Tibial nerve (tissue), 4 donors: Measurements from ENCODE around the gene TMEM63C. TPM values are rescaled to one million over a fixed set of nuclear protein-coding genes. Genes with fewer than 3 reads are reported as not detected.

Source experiments
- DNase-seq, 2 donors: peaks; one replicate each; pipeline ENCODE4 v3.0.0-alpha.2; 2019; ENCODE audit warnings: low spot score in 2 of 2
- H3K27ac ChIP-seq, 4 donors: fragments of 200-600 bp; sonication (generic) in 3 of 4; one replicate each; pipeline ENCODE4 v1.5.1; 2017 to 2019; ENCODE audit warnings: mild to moderate bottlenecking in 1 of 4
- H3K27me3 ChIP-seq, 2 donors: fragments of 200-600 bp; sonication (generic) in 1 of 2; one replicate each; pipeline versions ENCODE4 v1.5.1 to v1.6.0; 2017 to 2019
- H3K36me3 ChIP-seq, 3 donors: fragments of 200-600 bp; sonication (generic); one replicate each; pipeline ENCODE4 v1.5.1; 2018 to 2019
- H3K4me1 ChIP-seq, 4 donors: fragments of 200-600 bp; sonication (generic) in 3 of 4; one replicate each; pipeline ENCODE4 v1.5.1; 2017 to 2019
- H3K4me3 ChIP-seq, 4 donors: fragments of 200-600 bp; sonication (generic) in 3 of 4; one replicate each; pipeline ENCODE4 v1.5.1; 2017 to 2019; ENCODE audit warnings: mild to moderate bottlenecking in 1 of 4, moderate library complexity in 1 of 4
- H3K9me3 ChIP-seq, 4 donors: fragments of 200-600 bp; sonication (generic) in 3 of 4; one replicate each; pipeline ENCODE4 v1.5.1; 2017 to 2019
- CTCF ChIP-seq, 5 experiments: fragments of 200-600 bp in 3 of 5; fragments of 450-650 bp in 2 of 5; sonication (generic) in 3 of 5; IDR thresholded peaks; one replicate each; pipeline ENCODE4 v1.5.1; 2016 to 2019; ENCODE audit warnings: antibody characterized with exemption in 5 of 5, mild to moderate bottlenecking in 3 of 5, moderate library complexity in 2 of 5
- EP300 ChIP-seq, 2 donors: sonication (generic); formaldehyde crosslinking; IDR thresholded peaks; one replicate each; pipeline ENCODE4 v1.6.1; 2017; ENCODE audit warnings: antibody characterized with exemption in 2 of 2, mild to moderate bottlenecking in 1 of 2
- POLR2A ChIP-seq, 2 donors: fragments of 450-650 bp; IDR thresholded peaks; one replicate each; pipeline ENCODE4 v1.6.1; 2017; ENCODE audit warnings: antibody characterized with exemption in 2 of 2, mild to moderate bottlenecking in 2 of 2, moderate library complexity in 2 of 2
- WGBS, 2 donors: methylation state at CpG; one replicate each; pipeline ENCODE4 v1.1.5; 2018; 5-methylcytosine and 5-hydroxymethylcytosine counted together
- total RNA-seq, 4 donors: library from RNA; depleted of rRNA; stranded (reverse); fragments of >200 nt; gene quantifications; one replicate each; pipeline ENCODE4 v1.1.0, GENCODE V29; 2016

TMEM63C gene
- total RNA-seq, 4 donors from 2014 or later: not detected

GRCh38 chr14:77242752-77243151, 61.2 kb downstream of the TMEM63C start:
- WGBS, 2 donors: 69 to 75% methylated on average over 12 of the region's 12 CpGs
- Histone ChIP-seq H3K9me3 (no peaks in the 10 kb centered on the region), H3K27me3 (no peaks in the 10 kb centered on the region), H3K4me1 (no peaks in the 10 kb centered on the region), H3K4me3 (no peak overlapping the region), H3K27ac (no peak overlapping the region), H3K36me3 (no peaks in the 10 kb centered on the region)
- TF ChIP-seq EP300 (IDR thresholded peaks at IDR 0.05): no peak
- TF ChIP-seq CTCF (IDR thresholded peaks at IDR 0.05): no peak
- no peak for TF ChIP-seq POLR2A (IDR thresholded peaks at IDR 0.05)
- no peak for DNase-seq

- TF ChIP-seq POLR2A (IDR thresholded peaks at IDR 0.05) (no peak), CTCF (IDR thresholded peaks at IDR 0.05) (no peak), EP300 (IDR thresholded peaks at IDR 0.05) (no peak)
- Histone ChIP-seq H3K27ac (no peak overlapping the region), H3K9me3 (no peaks in the 10 kb centered on the region), H3K27me3 (no peaks in the 10 kb centered on the region), H3K4me3 (no peak overlapping the region), H3K36me3 (no peaks in the 10 kb centered on the region), H3K4me1 (no peaks in the 10 kb centered on the region)
- no peak for DNase-seq
- WGBS, 2 donors: 66 to 70% methylated on average over 4 of the region's 4 CpGs
Measured at GRCh38 chr14:77243853-77244252, 62.3 kb downstream of the TMEM63C start.

GRCh38 chr14:77245820-77246219, 64.2 kb downstream of the TMEM63C start:
- no peak for DNase-seq
- Histone ChIP-seq H3K4me3 (no peak overlapping the region), H3K36me3 (no peaks in the 10 kb centered on the region), H3K27ac (no peak overlapping the region), H3K4me1 (no peaks in the 10 kb centered on the region), H3K9me3 (no peaks in the 10 kb centered on the region), H3K27me3 (no peaks in the 10 kb centered on the region)
- 80 to 85% methylated on average over 4 of the region's 4 CpGs for WGBS, 2 donors
- TF ChIP-seq POLR2A (IDR thresholded peaks at IDR 0.05) (no peak), EP300 (IDR thresholded peaks at IDR 0.05) (no peak), CTCF (IDR thresholded peaks at IDR 0.05) (no peak)

GRCh38 chr14:77246784-77247183, 65.2 kb downstream of the TMEM63C start:
- no peak for TF ChIP-seq CTCF (IDR thresholded peaks at IDR 0.05)
- no peak for TF ChIP-seq POLR2A (IDR thresholded peaks at IDR 0.05)
- no peak for TF ChIP-seq EP300 (IDR thresholded peaks at IDR 0.05)
- H3K36me3 ChIP-seq: no peaks in the 10 kb centered on the region
- no peak for DNase-seq
- 52 to 54% methylated on average over 1 of the region's 1 CpG for WGBS, 2 donors
- no peaks in the 10 kb centered on the region for H3K4me1 ChIP-seq
- no peak overlapping the region for H3K4me3 ChIP-seq
- H3K27me3 ChIP-seq: no peaks in the 10 kb centered on the region
- no peaks in the 10 kb centered on the region for H3K9me3 ChIP-seq
- no peak overlapping the region for H3K27ac ChIP-seq

GRCh38 chr14:77248666-77249065, 67.1 kb downstream of the TMEM63C start:
- DNase-seq: no peak
- TF ChIP-seq EP300 (IDR thresholded peaks at IDR 0.05) (no peak), CTCF (IDR thresholded peaks at IDR 0.05) (no peak), POLR2A (IDR thresholded peaks at IDR 0.05) (no peak)
- WGBS, 2 donors: 87 to 93% methylated on average over 7 of the region's 7 CpGs

More at GRCh38 chr14:77248666-77249065, 67.1 kb downstream of the TMEM63C start:
- no peaks in the 10 kb centered on the region for H3K9me3 ChIP-seq
- no peaks in the 10 kb centered on the region for H3K4me1 ChIP-seq
- H3K27me3 ChIP-seq: no peaks in the 10 kb centered on the region
- H3K36me3 ChIP-seq: no peaks in the 10 kb centered on the region
- no peak overlapping the region for H3K27ac ChIP-seq
- H3K4me3 ChIP-seq: no peak overlapping the region
